LNCaP clone FGC (cell line): ENCODE data around the gene ADH1C.

ENCODE experiments used
- DNase-seq: peaks from one replicate; pipeline ENCODE4 v3.0.0-alpha.2; 2011; ENCODE audit warnings: low read depth
- H3K4me3 ChIP-seq: 2 replicates; pipeline ENCODE4 v1.5.1; 2011; ENCODE audit warnings: mild to moderate bottlenecking, low read depth, low read length, control low read depth
- TF ChIP-seq, protein P1 (sequence below): IDR thresholded peaks from 2 replicates; pipeline ENCODE4 v1.5.1; 2012; ENCODE audit warnings: mild to moderate bottlenecking; ENCODE audit not compliant: control insufficient read depth, insufficient read depth; ENCODE audit errors: extremely low read depth

ADH1C gene

GRCh38 chr4:99389606-99390005 lies 37.1 kb upstream of the ADH1C start:
- no peak for DNase-seq
- H3K4me3 ChIP-seq = no peak overlapping the region
- TF ChIP-seq, protein P1, sequence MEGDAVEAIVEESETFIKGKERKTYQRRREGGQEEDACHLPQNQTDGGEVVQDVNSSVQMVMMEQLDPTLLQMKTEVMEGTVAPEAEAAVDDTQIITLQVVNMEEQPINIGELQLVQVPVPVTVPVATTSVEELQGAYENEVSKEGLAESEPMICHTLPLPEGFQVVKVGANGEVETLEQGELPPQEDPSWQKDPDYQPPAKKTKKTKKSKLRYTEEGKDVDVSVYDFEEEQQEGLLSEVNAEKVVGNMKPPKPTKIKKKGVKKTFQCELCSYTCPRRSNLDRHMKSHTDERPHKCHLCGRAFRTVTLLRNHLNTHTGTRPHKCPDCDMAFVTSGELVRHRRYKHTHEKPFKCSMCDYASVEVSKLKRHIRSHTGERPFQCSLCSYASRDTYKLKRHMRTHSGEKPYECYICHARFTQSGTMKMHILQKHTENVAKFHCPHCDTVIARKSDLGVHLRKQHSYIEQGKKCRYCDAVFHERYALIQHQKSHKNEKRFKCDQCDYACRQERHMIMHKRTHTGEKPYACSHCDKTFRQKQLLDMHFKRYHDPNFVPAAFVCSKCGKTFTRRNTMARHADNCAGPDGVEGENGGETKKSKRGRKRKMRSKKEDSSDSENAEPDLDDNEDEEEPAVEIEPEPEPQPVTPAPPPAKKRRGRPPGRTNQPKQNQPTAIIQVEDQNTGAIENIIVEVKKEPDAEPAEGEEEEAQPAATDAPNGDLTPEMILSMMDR = no peak

DNA sequence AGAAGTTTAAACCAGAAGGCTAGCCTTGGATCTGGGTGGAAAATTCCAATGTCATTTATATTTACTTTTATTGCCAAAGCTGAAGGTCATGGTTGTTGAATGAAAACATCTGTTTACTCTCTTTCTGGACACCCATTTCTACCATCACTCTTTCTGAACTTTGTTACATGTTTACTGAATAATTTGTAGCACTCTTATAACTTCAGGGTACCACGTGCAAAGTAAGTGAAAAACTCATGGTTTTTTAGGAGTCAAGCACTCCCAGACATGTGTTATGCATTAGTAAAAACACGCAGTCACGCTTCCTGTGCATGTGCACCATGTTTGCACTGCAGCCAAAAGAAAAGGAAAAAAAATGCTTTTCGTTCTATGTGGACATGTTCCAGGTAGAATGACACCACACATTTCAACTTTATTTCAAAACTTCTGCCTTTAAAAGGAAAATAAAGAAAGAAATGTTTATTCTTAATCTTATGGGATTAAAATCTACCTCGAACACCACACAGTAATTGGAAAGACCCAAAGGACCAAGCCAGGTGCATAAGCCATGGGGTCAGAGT lies 31.4 kb upstream of the ADH1C start:
- no peak overlapping the region for H3K4me3 ChIP-seq
- TF ChIP-seq, protein P1 = no peak
- DNase-seq = no peak

GRCh38 chr4:99383399-99383798 lies 30.9 kb upstream of the ADH1C start:
- TF ChIP-seq, protein P1 = no peak
- H3K4me3 ChIP-seq = no peak overlapping the region
- no peak for DNase-seq

DNA sequence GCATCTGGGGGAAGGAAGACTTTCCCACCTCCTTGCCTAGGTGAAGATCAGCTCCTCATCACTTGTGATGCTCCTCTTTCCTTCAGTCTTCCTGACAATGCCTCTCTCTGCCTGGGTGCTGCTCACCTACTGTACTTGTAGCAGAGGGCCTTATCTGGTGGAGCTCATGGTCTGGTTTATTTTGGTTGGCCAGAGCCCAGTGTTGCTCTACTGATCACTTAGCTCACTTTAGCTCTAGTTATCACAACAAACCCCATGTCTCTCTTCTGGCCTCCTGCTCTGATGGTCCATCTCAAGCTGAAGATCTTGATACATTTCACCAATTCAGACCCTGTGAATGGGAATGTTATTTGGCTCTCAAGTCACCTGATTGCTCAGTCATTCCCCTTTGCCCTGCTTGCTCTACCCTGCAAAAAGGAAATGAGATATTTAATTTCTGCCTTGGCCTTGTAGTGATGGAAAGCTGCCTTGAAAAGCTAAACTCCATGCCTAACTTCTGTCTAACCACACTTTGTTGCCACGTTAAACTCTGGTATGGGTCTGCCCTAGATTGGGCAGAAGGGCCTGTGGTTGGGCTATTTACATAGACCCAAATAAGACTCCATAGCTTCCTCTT lies 30.3 kb upstream of the ADH1C start:
- DNase-seq = no peak
- no peak overlapping the region for H3K4me3 ChIP-seq
- TF ChIP-seq, protein P1 = no peak

- TF ChIP-seq, protein P1 = no peak
- H3K4me3 ChIP-seq = no peak overlapping the region
- no peak for DNase-seq
These were observed 29.1 kb upstream of the ADH1C start for GRCh38 chr4:99381588-99382175.

DNA sequence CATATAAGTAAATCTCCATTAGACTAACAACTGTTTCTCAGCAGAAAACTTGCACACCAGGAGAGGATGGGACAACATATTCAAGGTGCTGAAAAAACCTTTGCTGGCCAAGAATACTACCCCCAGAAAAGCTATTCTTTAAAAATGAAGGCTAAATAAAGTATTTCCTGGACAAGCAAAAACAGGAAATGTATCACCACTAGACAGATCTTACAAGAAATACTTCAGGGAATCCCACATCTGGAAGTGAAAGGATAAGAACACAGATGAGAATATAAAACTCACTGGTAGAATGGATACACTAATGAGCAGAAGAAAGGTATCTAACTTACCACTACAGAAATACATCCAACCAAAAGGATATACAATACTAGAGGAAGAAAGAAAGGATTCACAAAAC lies 27.0 kb upstream of the ADH1C start:
- TF ChIP-seq, protein P1 = no peak
- no peak for DNase-seq
- no peak overlapping the region for H3K4me3 ChIP-seq
